ENCODE results near the gene ABCC4. TPM values are rescaled to one million over a fixed set of nuclear protein-coding genes. Genes with fewer than 3 reads are reported as not detected.

Gene ABCC4
- total RNA-seq, 1 donor from 2014 or later = 21.7 TPM

DNA sequence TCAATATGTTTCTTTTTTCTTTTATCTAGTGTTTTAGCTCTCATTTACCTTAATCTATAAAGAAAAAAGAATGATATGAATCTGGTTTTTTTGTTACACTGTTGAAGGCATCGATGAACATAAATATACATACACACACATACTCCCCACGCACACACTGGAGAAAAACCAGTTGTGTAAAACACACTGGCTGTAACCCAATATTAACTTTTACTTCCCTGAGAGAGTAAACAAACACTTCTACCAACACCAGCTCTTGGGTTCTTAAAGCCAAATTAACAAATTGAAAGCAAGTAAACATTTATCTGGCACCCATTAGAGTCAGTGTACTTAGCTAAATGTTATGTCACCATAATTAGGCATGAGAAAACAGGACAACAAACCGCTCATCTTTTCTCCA is 145.7 kb downstream of the ABCC4 start:
- Mint-ChIP-seq H3K27me3 (no peaks in the 10 kb centered on the region), H3K27ac (no peak overlapping the region), H3K9me3 (no peaks in the 10 kb centered on the region), H3K4me1 (ENCODE audit: unreplicated experiment) (peaks cover 13% of the 10 kb centered on the region), H3K36me3 (peaks cover 4% of the 10 kb centered on the region), H3K4me3 (no peak overlapping the region)
- DNase-seq (ENCODE audit: extremely low spot score, unreplicated experiment) = no peak
- TF ChIP-seq, protein P1, sequence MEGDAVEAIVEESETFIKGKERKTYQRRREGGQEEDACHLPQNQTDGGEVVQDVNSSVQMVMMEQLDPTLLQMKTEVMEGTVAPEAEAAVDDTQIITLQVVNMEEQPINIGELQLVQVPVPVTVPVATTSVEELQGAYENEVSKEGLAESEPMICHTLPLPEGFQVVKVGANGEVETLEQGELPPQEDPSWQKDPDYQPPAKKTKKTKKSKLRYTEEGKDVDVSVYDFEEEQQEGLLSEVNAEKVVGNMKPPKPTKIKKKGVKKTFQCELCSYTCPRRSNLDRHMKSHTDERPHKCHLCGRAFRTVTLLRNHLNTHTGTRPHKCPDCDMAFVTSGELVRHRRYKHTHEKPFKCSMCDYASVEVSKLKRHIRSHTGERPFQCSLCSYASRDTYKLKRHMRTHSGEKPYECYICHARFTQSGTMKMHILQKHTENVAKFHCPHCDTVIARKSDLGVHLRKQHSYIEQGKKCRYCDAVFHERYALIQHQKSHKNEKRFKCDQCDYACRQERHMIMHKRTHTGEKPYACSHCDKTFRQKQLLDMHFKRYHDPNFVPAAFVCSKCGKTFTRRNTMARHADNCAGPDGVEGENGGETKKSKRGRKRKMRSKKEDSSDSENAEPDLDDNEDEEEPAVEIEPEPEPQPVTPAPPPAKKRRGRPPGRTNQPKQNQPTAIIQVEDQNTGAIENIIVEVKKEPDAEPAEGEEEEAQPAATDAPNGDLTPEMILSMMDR (conservative IDR thresholded peaks at IDR 0.05) = no peak

DNA sequence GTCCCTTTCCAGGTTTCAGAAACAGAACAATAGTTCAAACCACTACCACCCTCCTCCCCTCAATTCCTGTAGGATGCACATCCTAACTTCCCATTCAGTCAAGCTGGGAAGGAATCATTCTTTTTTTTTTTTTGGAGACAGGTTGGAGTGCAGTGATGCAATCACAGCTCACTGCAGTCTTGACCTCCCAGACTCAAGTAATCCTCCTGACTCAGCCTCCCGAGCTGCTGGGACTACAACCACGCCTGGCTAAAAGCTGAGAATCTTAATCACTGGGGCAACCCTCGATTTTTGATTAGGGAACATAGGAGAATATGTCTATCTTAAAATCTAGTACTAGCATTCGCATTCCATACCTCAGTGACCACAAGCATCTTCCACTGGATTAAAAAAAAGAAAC is 146.2 kb downstream of the ABCC4 start:
- Mint-ChIP-seq H3K27ac (peak overlapping the region; percentile 90), H3K27me3 (no peaks in the 10 kb centered on the region)

DNA sequence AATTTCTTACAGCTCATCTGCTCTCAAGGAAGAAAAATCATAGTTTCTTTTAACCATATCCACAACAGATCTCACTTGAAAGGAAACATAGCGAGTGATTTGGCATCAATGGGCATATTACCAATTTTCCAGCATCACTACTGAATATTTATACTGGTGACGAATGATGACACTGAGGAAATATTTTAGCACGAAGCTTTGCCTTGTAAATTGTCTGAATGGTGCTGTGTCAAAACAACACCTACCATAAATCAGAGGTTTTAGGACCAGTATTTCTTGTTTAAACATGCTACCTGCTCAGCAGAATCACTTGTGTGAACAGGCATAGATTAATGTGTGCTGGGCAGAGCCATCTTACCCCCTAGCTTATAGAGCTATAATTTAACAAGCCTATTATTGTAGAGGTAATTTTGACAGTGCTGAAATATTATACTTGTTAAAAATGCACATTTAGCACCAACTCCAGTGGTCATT is 146.8 kb downstream of the ABCC4 start:
- peak overlapping the region; percentile 90 for H3K27ac Mint-ChIP-seq

More for the DNA sequence above, 146.2 kb downstream of the ABCC4 start:
- TF ChIP-seq, protein P1 (conservative IDR thresholded peaks at IDR 0.05) = no peak
- no peak for DNase-seq (ENCODE audit: extremely low spot score, unreplicated experiment)
- H3K36me3 Mint-ChIP-seq = peaks cover 1% of the 10 kb centered on the region
- no peaks in the 10 kb centered on the region for H3K9me3 Mint-ChIP-seq
- no peak overlapping the region for H3K4me3 Mint-ChIP-seq
- peaks cover 15% of the 10 kb centered on the region for H3K4me1 Mint-ChIP-seq (ENCODE audit: unreplicated experiment)

DNA sequence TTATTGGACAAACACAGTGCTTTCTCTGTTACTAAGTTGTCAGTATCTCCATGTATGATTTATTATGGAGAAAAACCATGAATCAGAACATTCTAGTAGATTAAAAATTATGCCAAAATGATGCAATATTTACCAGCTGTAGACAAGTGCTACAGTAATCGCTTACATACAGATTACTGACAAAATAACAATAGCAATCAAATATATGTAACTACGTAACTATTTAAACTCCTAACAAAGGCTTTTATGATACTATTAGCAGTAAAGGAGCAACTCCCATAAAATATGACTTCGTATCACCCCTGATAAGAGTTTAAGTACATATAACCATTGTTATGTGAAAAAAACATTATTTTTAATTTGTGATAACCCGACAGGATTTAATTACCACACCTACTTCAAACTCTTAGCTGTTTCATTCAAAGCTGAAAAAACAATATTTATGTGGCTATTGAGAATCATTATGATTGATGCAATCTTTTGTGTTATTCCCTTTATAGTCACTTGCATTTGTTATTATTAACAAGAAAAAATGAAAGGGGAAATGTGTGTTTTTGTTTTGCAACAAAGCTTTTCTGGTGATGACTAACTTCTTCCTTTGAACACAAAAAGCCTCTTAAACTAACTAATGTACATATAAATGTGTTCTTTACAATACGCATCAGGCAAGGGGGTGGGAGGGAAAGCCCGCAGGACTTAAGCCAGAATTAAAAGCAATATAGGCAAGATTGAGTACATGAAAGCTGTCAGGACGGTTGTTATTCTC is 147.4 kb downstream of the ABCC4 start:
- DNase-seq (ENCODE audit: extremely low spot score, unreplicated experiment) = no peak
- Mint-ChIP-seq H3K27ac (peak overlapping the region; percentile 90), H3K27me3 (no peaks in the 10 kb centered on the region), H3K4me3 (peak overlapping the region; percentile 42), H3K36me3 (no peaks in the 10 kb centered on the region), H3K4me1 (ENCODE audit: unreplicated experiment) (peaks cover 15% of the 10 kb centered on the region), H3K9me3 (no peaks in the 10 kb centered on the region)
- TF ChIP-seq, protein P1 (conservative IDR thresholded peaks at IDR 0.05) = no peak

More for the DNA sequence above, 146.8 kb downstream of the ABCC4 start:
- H3K4me3 Mint-ChIP-seq = peak overlapping the region; percentile 42
- TF ChIP-seq, protein P1 (conservative IDR thresholded peaks at IDR 0.05) = no peak
- H3K9me3 Mint-ChIP-seq = no peaks in the 10 kb centered on the region
- no peaks in the 10 kb centered on the region for H3K36me3 Mint-ChIP-seq
- peaks cover 15% of the 10 kb centered on the region for H3K4me1 Mint-ChIP-seq (ENCODE audit: unreplicated experiment)
- no peaks in the 10 kb centered on the region for H3K27me3 Mint-ChIP-seq
- no peak for DNase-seq (ENCODE audit: extremely low spot score, unreplicated experiment)

DNA sequence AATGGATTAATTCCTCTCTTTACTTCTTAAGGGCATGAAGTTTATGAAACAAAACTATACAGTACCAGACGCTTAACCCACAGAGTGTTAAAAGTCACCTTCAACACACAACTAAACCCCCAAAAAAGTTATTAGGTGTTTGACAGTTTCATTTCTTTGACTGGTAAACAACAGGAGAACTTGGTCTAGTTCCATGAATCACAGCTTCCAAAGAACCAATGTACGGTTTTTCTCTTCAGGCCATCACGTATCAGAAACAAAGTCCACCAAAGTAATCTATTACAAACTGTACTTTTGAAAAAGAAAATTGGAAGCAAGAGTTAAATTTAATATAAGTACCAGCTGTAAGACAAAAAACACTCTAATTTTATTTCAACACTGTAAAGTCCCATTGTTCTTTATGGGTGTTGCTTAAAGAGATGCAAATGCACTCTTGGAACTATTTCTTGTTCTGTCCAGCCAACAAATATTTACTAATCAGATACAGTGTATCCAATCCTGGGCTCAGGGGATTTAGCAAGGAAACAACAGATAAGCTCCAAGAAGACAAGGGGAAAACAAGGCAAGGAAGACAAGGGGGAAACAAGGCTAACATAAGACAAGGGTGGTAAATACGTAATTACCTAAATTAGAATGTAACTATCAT is 149.2 kb downstream of the ABCC4 start:
- Mint-ChIP-seq H3K36me3 (no peaks in the 10 kb centered on the region), H3K27ac (no peak overlapping the region), H3K9me3 (no peaks in the 10 kb centered on the region), H3K4me1 (ENCODE audit: unreplicated experiment) (peaks cover 15% of the 10 kb centered on the region), H3K27me3 (no peaks in the 10 kb centered on the region), H3K4me3 (no peak overlapping the region)
- TF ChIP-seq, protein P1 (conservative IDR thresholded peaks at IDR 0.05) = no peak
- no peak for DNase-seq (ENCODE audit: extremely low spot score, unreplicated experiment)
